Endothelial cell of umbilical vein (primary cell): ENCODE measurements around the gene STK38. TPM values are rescaled to one million over a fixed set of nuclear protein-coding genes. Genes with fewer than 3 reads are reported as not detected.

Source experiments
- BruUV-seq: library from RNA; stranded (reverse); fragments of 400-500 nt; replicated peaks from 2 replicates; lab custom pipeline; 2021; lab: Mats Ljungman, UMichigan
- CTCF ChIA-PET: fragments of 300-600, 350-600 bp; sonication (Branson Sonifier 250); formaldehyde crosslinking; loops from one replicate; lab custom pipeline; 2021; ENCODE audit warnings: antibody characterized with exemption, inconsistent platforms; lab: Charles Lee
- POLR2A ChIA-PET: fragments of 300-600, 350-600 bp; sonication (Branson Sonifier 250); formaldehyde crosslinking; loops from one replicate; lab custom pipeline; 2021; ENCODE audit warnings: antibody characterized with exemption, inconsistent platforms; lab: Charles Lee
- DNase-seq: peaks from one replicate; pipeline ENCODE4 v3.0.0-alpha.2; 2011; ENCODE audit warnings: low read depth, low spot score
- FAIRE-seq: peaks from 2 replicates; lab custom pipeline; 2011; peaks lifted over from hg19 to GRCh38; lab: Jason Lieb, UNC
- H2AFZ ChIP-seq: 2 replicates; pipeline ENCODE4 v1.6.0; 2012; ENCODE audit warnings: low read depth, low read length, control low read depth, inconsistent platforms
- H3K27ac ChIP-seq: 2 replicates; pipeline ENCODE4 v1.5.1; 2011; ENCODE audit warnings: low read depth, mild to moderate bottlenecking, control low read depth, low read length, moderate library complexity; ENCODE audit not compliant: insufficient read depth
- H3K27me3 ChIP-seq, 2 experiments: 2 replicates each; pipeline versions ENCODE4 v1.6.0 to v1.6.1; 2011; ENCODE audit warnings: low read length in 2 of 2, mixed read lengths in 1 of 2; ENCODE audit not compliant: control insufficient read depth in 2 of 2, insufficient read depth in 2 of 2
- H3K36me3 ChIP-seq, 2 experiments: 2 replicates in 1 of 2; 3 replicates in 1 of 2; pipeline ENCODE4 v1.5.1; 2011; ENCODE audit warnings: low read length in 2 of 2, mild to moderate bottlenecking in 1 of 2, moderate library complexity in 1 of 2; ENCODE audit not compliant: control insufficient read depth in 2 of 2, insufficient read depth in 2 of 2; ENCODE audit errors: extremely low read depth in 1 of 2
- H3K4me1 ChIP-seq: 3 replicates; pipeline ENCODE4 v1.5.1; 2011; ENCODE audit warnings: mild to moderate bottlenecking, low read length; ENCODE audit not compliant: control insufficient read depth, insufficient read depth; ENCODE audit errors: extremely low read depth
- H3K4me2 ChIP-seq: 2 replicates; pipeline ENCODE4 v1.6.1; 2011; ENCODE audit warnings: low read length, control low read depth, mixed read lengths; ENCODE audit not compliant: insufficient read depth
- H3K4me3 ChIP-seq, 3 experiments: fragments of 200-600 bp in 1 of 3; sonication (generic), shearing (Covaris generic) in 1 of 3; replicated peaks in 1 of 3; 2 replicates each; pipeline ENCODE4 v1.5.1; 2011 to 2016; ENCODE audit warnings: control low read depth in 3 of 3, low read length in 3 of 3, mild to moderate bottlenecking in 2 of 3, inconsistent platforms in 1 of 3, low read depth in 1 of 3, moderate library complexity in 1 of 3; ENCODE audit not compliant: insufficient read depth in 1 of 3
- H3K79me2 ChIP-seq: 2 replicates; pipeline ENCODE4 v1.6.0; 2012; ENCODE audit warnings: low read length, inconsistent platforms; ENCODE audit not compliant: control insufficient read depth, insufficient read depth
- H3K9ac ChIP-seq: replicated peaks from 2 replicates; pipeline ENCODE3; 2011; ENCODE audit warnings: low read length, control low read depth; ENCODE audit not compliant: insufficient read depth; ENCODE audit errors: extremely low read depth
- H3K9me1 ChIP-seq: replicated peaks from 3 replicates; pipeline ENCODE4 v1.6.0; 2011; ENCODE audit warnings: mild to moderate bottlenecking, low read length; ENCODE audit not compliant: control insufficient read depth, insufficient read depth; ENCODE audit errors: extremely low read depth
- H3K9me3 ChIP-seq: replicated peaks from 2 replicates; pipeline ENCODE4 v1.5.1; 2012; ENCODE audit warnings: low read length, inconsistent platforms; ENCODE audit not compliant: control insufficient read depth, insufficient read depth
- H4K20me1 ChIP-seq: replicated peaks from 2 replicates; pipeline ENCODE3; 2011; ENCODE audit warnings: mild to moderate bottlenecking, low read length; ENCODE audit not compliant: control insufficient read depth, insufficient read depth; ENCODE audit errors: extremely low read depth
- EZH2 ChIP-seq: IDR thresholded peaks from 2 replicates; pipeline ENCODE4 v1.6.1; 2012; ENCODE audit warnings: borderline replicate concordance, low read depth, mild to moderate bottlenecking, moderate library complexity, low read length, inconsistent platforms; ENCODE audit not compliant: severe bottlenecking
- FOS ChIP-seq: IDR thresholded peaks from 2 replicates; pipeline ENCODE4 v1.6.1; 2011; ENCODE audit warnings: mild to moderate bottlenecking, low read length, moderate library complexity, borderline replicate concordance; ENCODE audit not compliant: insufficient read depth
- GATA2 ChIP-seq: IDR thresholded peaks from 2 replicates; pipeline ENCODE4 v1.7.0; 2011; ENCODE audit warnings: low read depth, mild to moderate bottlenecking, moderate library complexity, mixed read lengths, low read length; ENCODE audit not compliant: insufficient read length, insufficient read depth
- JUN ChIP-seq: IDR thresholded peaks from 2 replicates; pipeline ENCODE4 v1.6.1; 2011; ENCODE audit warnings: borderline replicate concordance, low read depth; ENCODE audit not compliant: insufficient read length, insufficient read depth
- MYC ChIP-seq: IDR thresholded peaks from one replicate; pipeline ENCODE4 v1.6.1; 2011; ENCODE audit warnings: mild to moderate bottlenecking, low read depth, low read length
- POLR2A ChIP-seq: IDR thresholded peaks from 2 replicates; pipeline ENCODE4 v1.6.1; 2012; ENCODE audit warnings: low read depth, mild to moderate bottlenecking, control low read depth, low read length
- POLR2AphosphoS5 ChIP-seq: IDR thresholded peaks from 2 replicates; pipeline ENCODE4 v1.6.1; 2012; ENCODE audit warnings: low read depth, mild to moderate bottlenecking, control low read depth, low read length, moderate library complexity; ENCODE audit not compliant: insufficient read depth
- dilution Hi-C: fragments of 300-500 bp; cut with MboI; formaldehyde crosslinking; loops from one replicate; pipeline ENCODE4 v1.15.0; 2019; ENCODE audit warnings: low sequenced_read_pairs; ENCODE audit not compliant: extremely low pct_ligation_motif_present
- intact Hi-C: fragments of 100-400 bp; cut with micrococcal nuclease; formaldehyde crosslinking; loops from one replicate; pipeline ENCODE4 v1.10.0; 2022
- polyA plus RNA-seq, 4 experiments: library from polyadenylated mRNA; depleted of rRNA in 3 of 4; stranded (reverse) in 3 of 4; unstranded in 1 of 4; fragments of >200 nt; gene quantifications; 2 replicates each; pipeline versions ENCODE4 v1.2.1 to v1.2.3, GENCODE V29; 2011 to 2012; ENCODE audit warnings: missing spikeins in 1 of 4
- total RNA-seq: library from RNA; stranded (reverse); gene quantifications from 2 replicates; pipeline ENCODE4 v1.2.3, GENCODE V29; 2021
- TF ChIP-seq, protein P1 (sequence below): IDR thresholded peaks from 2 replicates; pipeline ENCODE4 v1.6.1; 2011; ENCODE audit not compliant: insufficient read depth, insufficient read length
- TF ChIP-seq, protein P2 (sequence below), 2 donors: IDR thresholded peaks; 1 replicate in 1 of 2; 2 replicates in 1 of 2; pipeline ENCODE4 v1.5.1; 2011; ENCODE audit warnings: low read length in 2 of 2, mild to moderate bottlenecking in 2 of 2, moderate library complexity in 2 of 2, control low read depth in 1 of 2, inconsistent platforms in 1 of 2, low read depth in 1 of 2; ENCODE audit not compliant: insufficient read depth in 1 of 2; ENCODE audit errors: extremely low read depth in 1 of 2

STK38 gene
- total and polyA plus RNA-seq, 2 donors (not counting 3 experiments of a cell fraction or from before 2014, with no cell fraction given) = 10.1 to 30.3 TPM

DNA sequence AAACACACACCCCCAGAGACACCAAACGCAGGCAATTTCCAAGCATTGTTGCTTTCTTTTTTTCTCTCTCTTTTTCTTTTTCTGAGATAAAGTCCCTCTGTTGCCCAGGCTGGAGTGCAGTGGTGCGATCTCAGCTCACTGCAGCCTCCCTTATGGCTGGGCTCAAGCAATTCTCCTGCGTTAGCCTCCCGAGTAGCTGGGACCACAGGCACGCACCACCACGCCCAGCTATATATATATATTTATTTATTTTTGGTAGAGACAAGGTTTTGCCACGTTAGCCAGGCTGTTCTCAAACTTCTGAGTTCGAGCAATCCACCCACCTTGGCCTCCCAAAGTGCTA lies 32.9 kb upstream of the STK38 start:
- H3K79me2 ChIP-seq = no peaks in the 10 kb centered on the region
- H3K4me3 ChIP-seq = no peak overlapping the region
- TF ChIP-seq, protein P1, sequence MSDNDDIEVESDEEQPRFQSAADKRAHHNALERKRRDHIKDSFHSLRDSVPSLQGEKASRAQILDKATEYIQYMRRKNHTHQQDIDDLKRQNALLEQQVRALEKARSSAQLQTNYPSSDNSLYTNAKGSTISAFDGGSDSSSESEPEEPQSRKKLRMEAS = no peak
- no peak for TF ChIP-seq GATA2
- TF ChIP-seq, protein P2, sequence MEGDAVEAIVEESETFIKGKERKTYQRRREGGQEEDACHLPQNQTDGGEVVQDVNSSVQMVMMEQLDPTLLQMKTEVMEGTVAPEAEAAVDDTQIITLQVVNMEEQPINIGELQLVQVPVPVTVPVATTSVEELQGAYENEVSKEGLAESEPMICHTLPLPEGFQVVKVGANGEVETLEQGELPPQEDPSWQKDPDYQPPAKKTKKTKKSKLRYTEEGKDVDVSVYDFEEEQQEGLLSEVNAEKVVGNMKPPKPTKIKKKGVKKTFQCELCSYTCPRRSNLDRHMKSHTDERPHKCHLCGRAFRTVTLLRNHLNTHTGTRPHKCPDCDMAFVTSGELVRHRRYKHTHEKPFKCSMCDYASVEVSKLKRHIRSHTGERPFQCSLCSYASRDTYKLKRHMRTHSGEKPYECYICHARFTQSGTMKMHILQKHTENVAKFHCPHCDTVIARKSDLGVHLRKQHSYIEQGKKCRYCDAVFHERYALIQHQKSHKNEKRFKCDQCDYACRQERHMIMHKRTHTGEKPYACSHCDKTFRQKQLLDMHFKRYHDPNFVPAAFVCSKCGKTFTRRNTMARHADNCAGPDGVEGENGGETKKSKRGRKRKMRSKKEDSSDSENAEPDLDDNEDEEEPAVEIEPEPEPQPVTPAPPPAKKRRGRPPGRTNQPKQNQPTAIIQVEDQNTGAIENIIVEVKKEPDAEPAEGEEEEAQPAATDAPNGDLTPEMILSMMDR (IDR thresholded peaks at IDR 0.05; ENCODE audit: extremely low read depth in 1 of 2, insufficient read depth in 1 of 2, low read depth in 1 of 2, low read length in 2 of 2) = no peak
- no peak for TF ChIP-seq FOS
- TF ChIP-seq POLR2A = no peak
- TF ChIP-seq EZH2 = no peak
- TF ChIP-seq POLR2AphosphoS5 = no peak
- no peak for TF ChIP-seq JUN
- TF ChIP-seq MYC = no peak
- ChIA-PET CTCF (interaction anchor here (0.8 to 1.9 kb wide), 9 partner anchors 8 to 157 kb away, joined by 3 to 8 read pairs (median 4); no protein-coding TSS in a partner anchor), POLR2A (interaction anchor here (0.6 to 1.2 kb wide), 3 partner anchors 18 to 325 kb away, joined by 4 to 5 read pairs (median 4); no protein-coding TSS in a partner anchor)
- no peak for DNase-seq
- no peaks in the 10 kb centered on the region for H3K4me1 ChIP-seq
- intact Hi-C loops = no loop called here
- no peaks in the 10 kb centered on the region for H3K36me3 ChIP-seq
- peak overlapping the region; percentile 62 for H2AFZ ChIP-seq
- H3K27me3 ChIP-seq = no peaks in the 10 kb centered on the region
- no peak for FAIRE-seq
- no peaks in the 10 kb centered on the region for H3K9me3 ChIP-seq
- H3K9ac ChIP-seq = no peak overlapping the region
- H4K20me1 ChIP-seq = no peaks in the 10 kb centered on the region
- BruUV-seq = no TSS peak
- H3K27ac ChIP-seq = no peak overlapping the region
- H3K9me1 ChIP-seq = no peaks in the 10 kb centered on the region
- no peak overlapping the region for H3K4me2 ChIP-seq
- dilution Hi-C loops = no loop called here
